ENCODE data around the gene MCIDAS.

Gene MCIDAS

GRCh38 chr5:55250064-55250463, 22.9 kb upstream of the MCIDAS start:
- H3K4me2 ChIP-seq (ENCODE audit: insufficient read depth, low read length, poor library complexity, severe bottlenecking), result no peak overlapping the region
- peaks cover 0 to 8% of the 10 kb centered on the region in 2 donors for H3K36me3 ChIP-seq (replicated peaks in 1 of 2; ENCODE audit: control insufficient read depth in 2 of 2, insufficient read depth in 2 of 2, low read length in 2 of 2)
- no peak for DNase-seq (ENCODE audit: low spot score)
- no peak overlapping the region for H2BK15ac ChIP-seq (ENCODE audit: low read length)
- H3K4me1 ChIP-seq (ENCODE audit: control insufficient read depth in 2 of 2, insufficient read depth in 1 of 2, low read depth in 1 of 2, low read length in 2 of 2), result no peaks in the 10 kb centered on the region
- no peak overlapping the region for H3K9ac ChIP-seq (ENCODE audit: low read depth, low read length, poor library complexity)
- no peak overlapping the region for H2AFZ ChIP-seq (ENCODE audit: low read length)
- H2BK12ac ChIP-seq (ENCODE audit: low read length), result no peak overlapping the region
- H4K8ac ChIP-seq (ENCODE audit: low read depth, low read length), result no peak overlapping the region
- H3K27me3 ChIP-seq (ENCODE audit: control insufficient read depth in 3 of 3, insufficient read depth in 3 of 3, low read depth in 1 of 3, low read length in 3 of 3), result no peaks in the 10 kb centered on the region
- no peak overlapping the region for H4K91ac ChIP-seq (ENCODE audit: low read depth, low read length, poor library complexity)
- WGBS, 2 donors (ENCODE audit: extremely low coverage in 2 of 2, insufficient read length in 2 of 2, insufficient replicate concordance in 1 of 2), result no CpG with 5 or more reads among the region's 1 CpG
- H3K4me3 ChIP-seq (ENCODE audit: low read length in 2 of 2), result no peak overlapping the region
- no peak overlapping the region for H3K18ac ChIP-seq (ENCODE audit: low read length)
- H3K9me3 ChIP-seq (replicated peaks in 1 of 2; ENCODE audit: control insufficient read depth in 2 of 2, insufficient read depth in 1 of 2, low read depth in 1 of 2, low read length in 2 of 2), result peaks cover 0 to 7% of the 10 kb centered on the region in 2 donors
- no peak overlapping the region for H3K4ac ChIP-seq (ENCODE audit: low read length)
- H2BK5ac ChIP-seq (ENCODE audit: low read length), result no peak overlapping the region
- H2AK5ac ChIP-seq (ENCODE audit: low read depth, low read length), result no peak overlapping the region
- H3K27ac ChIP-seq (replicated peaks; ENCODE audit: low read length), result no peak overlapping the region
- no peaks in the 10 kb centered on the region for H3K79me1 ChIP-seq (ENCODE audit: low read depth, low read length)
- no peak overlapping the region for H3K23ac ChIP-seq (ENCODE audit: low read depth, low read length, poor library complexity)
- no peak overlapping the region for H2BK120ac ChIP-seq (ENCODE audit: low read depth, low read length)
- H3K14ac ChIP-seq (ENCODE audit: low read length), result no peak overlapping the region

DNA sequence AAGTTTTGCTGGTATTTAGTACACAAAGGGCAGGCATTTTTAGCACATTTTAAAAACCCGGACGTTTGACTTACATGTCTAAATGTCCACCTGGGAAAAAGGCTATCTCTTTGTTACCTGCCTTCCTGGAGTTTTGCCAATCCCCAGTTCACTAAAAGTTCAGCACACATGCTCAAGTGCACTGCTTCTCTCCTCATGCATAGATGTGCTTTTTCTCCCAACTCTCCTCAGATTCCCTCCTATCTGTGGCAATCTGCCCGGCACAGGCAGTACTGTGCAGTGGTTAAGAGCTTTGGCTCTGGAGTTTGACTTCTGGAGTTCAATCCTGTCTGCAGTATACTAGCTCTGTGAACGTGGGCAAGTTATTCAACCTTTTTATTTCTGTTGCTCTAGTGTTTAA, 14.6 kb upstream of the MCIDAS start:
- Histone ChIP-seq H4K8ac (ENCODE audit: low read depth, low read length) (no peak overlapping the region), H3K4me2 (ENCODE audit: insufficient read depth, low read length, poor library complexity, severe bottlenecking) (no peak overlapping the region)
- no CpG with 5 or more reads among the region's 4 CpGs for WGBS, 2 donors (ENCODE audit: extremely low coverage in 2 of 2, insufficient read length in 2 of 2, insufficient replicate concordance in 1 of 2)

GRCh38 chr5:55236800-55237199, 9.7 kb upstream of the MCIDAS start:
- DNase-seq (ENCODE audit: low spot score), result no peak

More for the DNA sequence above, 14.6 kb upstream of the MCIDAS start:
- no peak overlapping the region for H2BK5ac ChIP-seq (ENCODE audit: low read length)
- no peak overlapping the region for H2AFZ ChIP-seq (ENCODE audit: low read length)
- no peak overlapping the region for H3K27ac ChIP-seq (replicated peaks; ENCODE audit: low read length)
- no peak overlapping the region for H2BK15ac ChIP-seq (ENCODE audit: low read length)
- DNase-seq (ENCODE audit: low spot score), result no peak
- H3K9me3 ChIP-seq (replicated peaks in 1 of 2; ENCODE audit: control insufficient read depth in 2 of 2, insufficient read depth in 1 of 2, low read depth in 1 of 2, low read length in 2 of 2), result no peaks in the 10 kb centered on the region
- H2AK5ac ChIP-seq (ENCODE audit: low read depth, low read length), result no peak overlapping the region
- H3K4ac ChIP-seq (ENCODE audit: low read length), result no peak overlapping the region
- H3K18ac ChIP-seq (ENCODE audit: low read length), result no peak overlapping the region
- H3K27me3 ChIP-seq (ENCODE audit: control insufficient read depth in 3 of 3, insufficient read depth in 3 of 3, low read depth in 1 of 3, low read length in 3 of 3), result peaks cover 0 to 33% (median 0%) of the 10 kb centered on the region in 3 experiments
- no peak overlapping the region for H3K9ac ChIP-seq (ENCODE audit: low read depth, low read length, poor library complexity)
- no peak overlapping the region for H3K23ac ChIP-seq (ENCODE audit: low read depth, low read length, poor library complexity)
- no peak overlapping the region for H4K91ac ChIP-seq (ENCODE audit: low read depth, low read length, poor library complexity)
- peaks cover 0 to 1% of the 10 kb centered on the region in 2 donors for H3K4me1 ChIP-seq (ENCODE audit: control insufficient read depth in 2 of 2, insufficient read depth in 1 of 2, low read depth in 1 of 2, low read length in 2 of 2)
- H3K4me3 ChIP-seq (ENCODE audit: low read length in 2 of 2), result no peak overlapping the region
- no peaks in the 10 kb centered on the region for H3K79me1 ChIP-seq (ENCODE audit: low read depth, low read length)
- no peaks in the 10 kb centered on the region for H3K36me3 ChIP-seq (replicated peaks in 1 of 2; ENCODE audit: control insufficient read depth in 2 of 2, insufficient read depth in 2 of 2, low read length in 2 of 2)
- H2BK12ac ChIP-seq (ENCODE audit: low read length), result no peak overlapping the region
- no peak overlapping the region for H3K14ac ChIP-seq (ENCODE audit: low read length)
- no peak overlapping the region for H2BK120ac ChIP-seq (ENCODE audit: low read depth, low read length)

GRCh38 chr5:55234121-55234700, 7.1 kb upstream of the MCIDAS start:
- no peak overlapping the region for H3K14ac ChIP-seq (ENCODE audit: low read length)
- H2BK120ac ChIP-seq (ENCODE audit: low read depth, low read length), result no peak overlapping the region
- peaks cover 7 to 16% of the 10 kb centered on the region in 2 donors for H3K4me1 ChIP-seq (ENCODE audit: control insufficient read depth in 2 of 2, insufficient read depth in 1 of 2, low read depth in 1 of 2, low read length in 2 of 2)
- no peak overlapping the region for H2BK12ac ChIP-seq (ENCODE audit: low read length)
- H2BK15ac ChIP-seq (ENCODE audit: low read length), result no peak overlapping the region
- H3K4ac ChIP-seq (ENCODE audit: low read length), result no peak overlapping the region
- H3K23ac ChIP-seq (ENCODE audit: low read depth, low read length, poor library complexity), result no peak overlapping the region
- no CpG with 5 or more reads among the region's 31 CpGs for WGBS, 2 donors (ENCODE audit: extremely low coverage in 2 of 2, insufficient read length in 2 of 2, insufficient replicate concordance in 1 of 2)
- DNase-seq (ENCODE audit: low spot score), result no peak
- H3K4me2 ChIP-seq (ENCODE audit: insufficient read depth, low read length, poor library complexity, severe bottlenecking), result peak overlapping the region; percentile 97
- no peak overlapping the region for H4K91ac ChIP-seq (ENCODE audit: low read depth, low read length, poor library complexity)
- H3K9ac ChIP-seq (ENCODE audit: low read depth, low read length, poor library complexity), result no peak overlapping the region
- peak overlapping the region; percentile 49 to 80 for H3K4me3 ChIP-seq (ENCODE audit: low read length in 2 of 2)
- no peak overlapping the region for H4K8ac ChIP-seq (ENCODE audit: low read depth, low read length)
- H2BK5ac ChIP-seq (ENCODE audit: low read length), result no peak overlapping the region
- H3K36me3 ChIP-seq (replicated peaks in 1 of 2; ENCODE audit: control insufficient read depth in 2 of 2, insufficient read depth in 2 of 2, low read length in 2 of 2), result no peaks in the 10 kb centered on the region
- H3K27ac ChIP-seq (replicated peaks; ENCODE audit: low read length), result no peak overlapping the region
- H2AK5ac ChIP-seq (ENCODE audit: low read depth, low read length), result no peak overlapping the region
- H2AFZ ChIP-seq (ENCODE audit: low read length), result peak overlapping the region; percentile 99
- no peaks in the 10 kb centered on the region for H3K9me3 ChIP-seq (replicated peaks in 1 of 2; ENCODE audit: control insufficient read depth in 2 of 2, insufficient read depth in 1 of 2, low read depth in 1 of 2, low read length in 2 of 2)
- H3K79me1 ChIP-seq (ENCODE audit: low read depth, low read length), result no peaks in the 10 kb centered on the region
- peak overlapping the region; percentile 2 for H3K18ac ChIP-seq (ENCODE audit: low read length)
- H3K27me3 ChIP-seq (ENCODE audit: control insufficient read depth in 3 of 3, insufficient read depth in 3 of 3, low read depth in 1 of 3, low read length in 3 of 3), result peaks cover 25 to 75% (median 56%) of the 10 kb centered on the region in 3 experiments

More at GRCh38 chr5:55236800-55237199, 9.7 kb upstream of the MCIDAS start:
- Histone ChIP-seq H3K4me3 (ENCODE audit: low read length in 2 of 2) (no peak overlapping the region), H3K9ac (ENCODE audit: low read depth, low read length, poor library complexity) (no peak overlapping the region), H3K36me3 (replicated peaks in 1 of 2; ENCODE audit: control insufficient read depth in 2 of 2, insufficient read depth in 2 of 2, low read length in 2 of 2) (no peaks in the 10 kb centered on the region), H3K9me3 (replicated peaks in 1 of 2; ENCODE audit: control insufficient read depth in 2 of 2, insufficient read depth in 1 of 2, low read depth in 1 of 2, low read length in 2 of 2) (no peaks in the 10 kb centered on the region), H3K4me1 (ENCODE audit: control insufficient read depth in 2 of 2, insufficient read depth in 1 of 2, low read depth in 1 of 2, low read length in 2 of 2) (peaks cover 5 to 8% of the 10 kb centered on the region in 2 donors), H3K23ac (ENCODE audit: low read depth, low read length, poor library complexity) (no peak overlapping the region), H2AFZ (ENCODE audit: low read length) (no peak overlapping the region), H3K27ac (replicated peaks; ENCODE audit: low read length) (no peak overlapping the region), H4K8ac (ENCODE audit: low read depth, low read length) (no peak overlapping the region), H3K27me3 (ENCODE audit: control insufficient read depth in 3 of 3, insufficient read depth in 3 of 3, low read depth in 1 of 3, low read length in 3 of 3) (peaks cover 10 to 65% (median 31%) of the 10 kb centered on the region in 3 experiments), H3K4ac (ENCODE audit: low read length) (no peak overlapping the region), H2BK15ac (ENCODE audit: low read length) (no peak overlapping the region), H2BK5ac (ENCODE audit: low read length) (no peak overlapping the region), H3K4me2 (ENCODE audit: insufficient read depth, low read length, poor library complexity, severe bottlenecking) (no peak overlapping the region), H3K79me1 (ENCODE audit: low read depth, low read length) (no peaks in the 10 kb centered on the region), H3K18ac (ENCODE audit: low read length) (no peak overlapping the region), H2BK12ac (ENCODE audit: low read length) (no peak overlapping the region), H2BK120ac (ENCODE audit: low read depth, low read length) (no peak overlapping the region), H4K91ac (ENCODE audit: low read depth, low read length, poor library complexity) (no peak overlapping the region), H3K14ac (ENCODE audit: low read length) (no peak overlapping the region), H2AK5ac (ENCODE audit: low read depth, low read length) (no peak overlapping the region)
- no CpG with 5 or more reads among the region's 10 CpGs for WGBS, 2 donors (ENCODE audit: extremely low coverage in 2 of 2, insufficient read length in 2 of 2, insufficient replicate concordance in 1 of 2)

Measured in neuronal stem cell (in vitro differentiated cells).